ENCODE data around the gene IFT52. TPM values are rescaled to one million over a fixed set of nuclear protein-coding genes. Genes with fewer than 3 reads are reported as not detected.

Gene IFT52
- polyA plus RNA-seq, 1 donor: 70.9 TPM

GRCh38 chr20:43682446-43682845, 91.7 kb downstream of the IFT52 start:
- DNase-seq: no peak

DNA sequence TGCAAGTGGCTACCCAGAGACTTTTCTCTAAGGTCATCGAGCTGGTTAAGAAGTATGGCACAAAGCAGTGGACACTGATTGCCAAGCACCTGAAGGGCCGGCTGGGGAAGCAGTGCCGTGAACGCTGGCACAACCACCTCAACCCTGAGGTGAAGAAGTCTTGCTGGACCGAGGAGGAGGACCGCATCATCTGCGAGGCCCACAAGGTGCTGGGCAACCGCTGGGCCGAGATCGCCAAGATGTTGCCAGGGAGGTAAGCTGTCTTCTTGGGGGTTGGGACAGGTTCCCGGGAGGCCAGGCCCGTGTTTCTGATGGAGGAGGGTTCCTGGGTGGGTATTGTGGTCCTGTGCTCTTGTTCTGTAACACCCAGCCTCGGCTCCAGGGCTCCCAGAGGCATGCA, 96.1 kb downstream of the IFT52 start:
- no peak for DNase-seq

DNA sequence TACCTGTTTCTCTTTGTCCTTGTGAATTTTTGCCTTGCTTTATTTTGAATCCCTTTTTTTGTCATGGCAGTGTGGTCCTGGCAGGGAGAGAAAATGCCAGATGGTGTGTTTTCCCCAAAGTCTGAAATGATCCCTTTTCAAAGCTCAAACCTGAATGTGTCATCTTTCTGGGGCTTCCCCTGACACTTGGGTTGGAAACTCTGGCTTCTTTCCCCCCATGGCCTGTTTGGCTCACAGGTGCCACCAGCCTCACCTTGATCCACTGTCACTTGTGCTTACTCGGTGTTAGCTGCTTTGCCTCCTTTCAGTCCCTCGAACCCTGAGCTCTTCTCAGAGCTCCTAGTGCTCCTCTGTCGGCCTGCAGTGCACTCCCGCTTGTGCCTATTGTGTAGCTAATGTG, 98.4 kb downstream of the IFT52 start:
- no peak for DNase-seq

DNA sequence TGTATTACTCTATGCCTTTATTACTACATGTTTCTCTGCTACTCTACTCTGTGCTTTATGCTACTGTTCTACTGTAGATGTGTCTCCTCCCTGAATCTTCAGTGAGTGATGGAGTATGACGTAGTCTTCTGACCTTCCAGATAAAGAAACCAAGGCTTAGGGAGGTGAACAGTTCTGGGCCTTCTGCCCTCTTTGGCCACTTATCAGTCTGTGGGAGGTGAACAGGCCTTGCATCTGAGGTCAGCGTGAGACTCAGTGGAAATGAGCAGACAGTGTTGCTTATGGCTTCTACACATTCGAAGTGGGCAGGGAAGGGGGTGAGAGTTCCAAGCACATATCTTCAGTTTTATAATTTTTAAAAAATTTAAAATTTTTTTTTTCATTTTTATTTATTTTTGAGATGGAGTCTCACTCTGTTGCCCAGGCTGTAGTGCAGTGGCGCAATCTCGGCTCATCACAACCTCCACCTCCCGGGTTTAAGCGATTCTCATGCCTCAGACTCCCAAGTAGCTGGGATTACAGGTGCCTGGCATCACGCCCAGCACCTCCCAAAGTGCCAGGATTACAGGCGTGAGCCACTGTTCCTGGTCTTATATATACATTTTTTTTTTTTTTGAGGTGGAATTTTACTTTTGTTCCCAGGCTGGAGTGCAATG, 100.3 kb downstream of the IFT52 start:
- DNase-seq: no peak

- DNase-seq: no peak
These were observed 101.3 kb downstream of the IFT52 start for GRCh38 chr20:43691928-43692524.

DNA sequence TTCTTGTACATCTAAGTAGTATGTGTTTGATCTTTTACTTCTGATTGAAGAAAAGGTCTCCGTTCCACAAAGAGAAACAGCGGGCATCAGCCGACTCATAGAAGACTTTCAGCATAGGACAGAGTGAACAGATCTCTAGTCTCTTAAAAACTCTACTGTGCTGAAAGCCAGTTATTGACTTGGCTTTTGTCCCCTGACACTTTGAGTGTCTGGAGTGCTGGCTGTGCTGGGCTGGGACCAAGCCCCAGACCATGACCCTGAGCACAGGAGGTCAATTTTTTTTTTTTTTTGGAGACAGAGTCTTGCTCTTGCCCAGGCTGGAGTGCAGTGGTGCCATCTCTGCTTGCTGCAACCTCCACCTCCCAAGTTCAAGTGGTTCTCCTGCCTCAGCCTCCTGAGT, 104.0 kb downstream of the IFT52 start:
- no peak for DNase-seq

DNA sequence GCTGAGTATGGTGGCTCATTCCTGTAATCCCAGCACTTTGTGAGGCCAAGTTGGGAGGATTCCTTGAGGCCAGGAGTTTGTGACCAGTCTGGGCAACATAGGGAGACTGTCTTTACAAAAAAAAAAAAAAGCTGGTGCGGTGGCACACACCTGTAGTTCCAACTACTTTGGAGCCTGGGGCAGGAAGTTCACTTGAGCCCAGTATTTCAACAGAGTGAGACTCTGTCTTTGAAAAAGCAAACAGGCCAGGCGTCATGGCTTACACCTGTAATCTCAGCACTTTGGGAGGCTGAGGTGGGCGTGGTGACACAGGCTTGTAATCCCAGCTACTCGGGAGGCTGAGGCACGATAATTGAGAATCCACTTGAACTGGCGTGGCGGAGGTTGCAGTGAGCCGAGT, 104.8 kb downstream of the IFT52 start:
- no peak for DNase-seq

Other genes with a start within 250 kb of the IFT52 start
- gene SRSF6, start 133.0 kb upstream of the IFT52 start, polyA plus RNA-seq (ENCODE audit: insufficient read length): 429 TPM
- gene L3MBTL1, start 83.2 kb upstream of the IFT52 start, polyA plus RNA-seq (ENCODE audit: insufficient read length): 26.6 TPM
- gene SGK2, start 31.9 kb upstream of the IFT52 start, polyA plus RNA-seq (ENCODE audit: insufficient read length): 73.0 TPM
- gene MYBL2, start 76.2 kb downstream of the IFT52 start, polyA plus RNA-seq (ENCODE audit: insufficient read length): 34.0 TPM
- gene GTSF1L, start 136.1 kb downstream of the IFT52 start, polyA plus RNA-seq (ENCODE audit: insufficient read length): not detected

Measured in left kidney (tissue), 2 donors.